GM12873 (cell line): ENCODE results near the gene GDNF.

ENCODE experiments used
- CTCF ChIP-seq: IDR thresholded peaks from 2 replicates; pipeline ENCODE4 v1.5.1; 2012; ENCODE audit warnings: low read depth, mild to moderate bottlenecking, moderate library complexity, low read length, control low read depth; ENCODE audit not compliant: insufficient read depth; ENCODE audit errors: missing control alignments

Gene GDNF

DNA sequence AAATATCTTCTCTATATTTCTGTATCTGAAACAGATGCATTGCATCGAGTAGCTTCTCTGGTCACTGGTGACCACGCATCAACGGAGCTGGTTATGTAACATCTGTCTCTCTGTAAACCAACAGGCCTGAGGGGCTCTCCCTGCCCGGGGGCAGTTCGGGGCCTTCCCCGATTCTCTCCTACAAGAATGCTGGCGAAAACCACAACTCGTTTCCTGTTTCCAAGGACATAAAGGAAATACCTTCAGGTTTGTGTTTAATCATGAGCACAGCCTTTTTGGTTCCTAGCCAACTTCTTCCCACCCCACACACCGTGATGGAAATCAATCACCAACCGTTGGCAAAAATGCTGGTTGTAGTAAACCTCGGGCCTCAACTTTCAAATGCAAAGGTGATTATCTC, 25.1 kb downstream of the GDNF start:
- no peak for TF ChIP-seq CTCF

- no peak for TF ChIP-seq CTCF
Observed at GRCh38 chr5:37812365-37812764, 27.5 kb downstream of the GDNF start.

GRCh38 chr5:37811866-37812265, 28.0 kb downstream of the GDNF start:
- TF ChIP-seq CTCF: no peak

GRCh38 chr5:37810311-37810710, 29.5 kb downstream of the GDNF start:
- TF ChIP-seq CTCF: no peak

GRCh38 chr5:37808945-37809344, 30.9 kb downstream of the GDNF start:
- TF ChIP-seq CTCF: no peak

DNA sequence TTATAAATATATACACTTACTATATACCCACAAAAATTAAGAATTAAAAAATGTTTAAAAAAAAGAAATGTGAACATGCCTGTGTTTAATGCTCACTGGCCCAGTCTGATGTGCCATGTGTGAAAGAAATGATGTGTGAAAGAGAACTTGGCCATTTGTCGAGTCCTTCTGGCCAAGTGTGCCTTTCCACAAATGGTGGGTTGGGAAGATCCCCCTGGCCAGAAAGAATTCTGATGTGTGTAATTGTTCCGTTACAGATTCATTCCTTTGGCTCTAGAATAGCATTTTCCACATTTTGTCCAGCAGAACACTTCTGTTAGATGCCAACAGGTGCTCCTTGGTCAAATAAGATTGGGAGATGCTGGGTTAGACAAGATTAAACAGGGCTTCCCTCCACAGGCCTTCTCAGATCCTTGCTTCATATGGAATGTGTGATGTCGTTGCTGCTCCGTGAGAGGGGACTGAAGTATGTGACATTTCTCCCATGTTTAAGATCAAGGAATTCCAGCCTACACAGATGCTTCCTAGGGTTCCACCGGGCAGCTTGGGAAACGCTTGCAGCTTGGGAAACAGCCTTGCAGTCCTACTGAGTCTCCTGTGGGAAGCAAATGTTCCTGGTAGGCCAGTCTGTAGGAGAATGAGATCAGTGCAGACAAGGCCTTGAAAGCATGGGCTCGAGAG, 32.1 kb downstream of the GDNF start:
- TF ChIP-seq CTCF: no peak

- TF ChIP-seq CTCF: no peak
Observed at GRCh38 chr5:37807015-37807414, 32.8 kb downstream of the GDNF start.
